Ovary (tissue), 3 donors: ENCODE results near the gene MCUB.

Source experiments
- CTCF ChIP-seq, 3 donors: fragments of 450-650 bp in 2 of 3; fragments of 200-600 bp in 1 of 3; IDR thresholded peaks; one replicate each; pipeline versions ENCODE4 v1.5.1 to v1.8.0; 2016 to 2022; ENCODE audit warnings: antibody characterized with exemption in 3 of 3, mild to moderate bottlenecking in 1 of 3
- EP300 ChIP-seq: sonication (generic); formaldehyde crosslinking; IDR thresholded peaks from one replicate; pipeline ENCODE4 v1.6.1; 2017; ENCODE audit warnings: antibody characterized with exemption
- POLR2A ChIP-seq: fragments of 450-650 bp; IDR thresholded peaks from one replicate; pipeline ENCODE4 v1.6.1; 2017; ENCODE audit warnings: antibody characterized with exemption, mild to moderate bottlenecking, moderate library complexity
- donor health status: DM: no; HTN: no; CAD: no.

GRCh38 chr4:109588176-109588575 lies 28.1 kb downstream of the MCUB start:
- TF ChIP-seq EP300 (no peak), CTCF (IDR thresholded peaks at IDR 0.05) (no peak), POLR2A (no peak)
